Measurements from ENCODE around the gene CLPTM1L.

Gene CLPTM1L

DNA sequence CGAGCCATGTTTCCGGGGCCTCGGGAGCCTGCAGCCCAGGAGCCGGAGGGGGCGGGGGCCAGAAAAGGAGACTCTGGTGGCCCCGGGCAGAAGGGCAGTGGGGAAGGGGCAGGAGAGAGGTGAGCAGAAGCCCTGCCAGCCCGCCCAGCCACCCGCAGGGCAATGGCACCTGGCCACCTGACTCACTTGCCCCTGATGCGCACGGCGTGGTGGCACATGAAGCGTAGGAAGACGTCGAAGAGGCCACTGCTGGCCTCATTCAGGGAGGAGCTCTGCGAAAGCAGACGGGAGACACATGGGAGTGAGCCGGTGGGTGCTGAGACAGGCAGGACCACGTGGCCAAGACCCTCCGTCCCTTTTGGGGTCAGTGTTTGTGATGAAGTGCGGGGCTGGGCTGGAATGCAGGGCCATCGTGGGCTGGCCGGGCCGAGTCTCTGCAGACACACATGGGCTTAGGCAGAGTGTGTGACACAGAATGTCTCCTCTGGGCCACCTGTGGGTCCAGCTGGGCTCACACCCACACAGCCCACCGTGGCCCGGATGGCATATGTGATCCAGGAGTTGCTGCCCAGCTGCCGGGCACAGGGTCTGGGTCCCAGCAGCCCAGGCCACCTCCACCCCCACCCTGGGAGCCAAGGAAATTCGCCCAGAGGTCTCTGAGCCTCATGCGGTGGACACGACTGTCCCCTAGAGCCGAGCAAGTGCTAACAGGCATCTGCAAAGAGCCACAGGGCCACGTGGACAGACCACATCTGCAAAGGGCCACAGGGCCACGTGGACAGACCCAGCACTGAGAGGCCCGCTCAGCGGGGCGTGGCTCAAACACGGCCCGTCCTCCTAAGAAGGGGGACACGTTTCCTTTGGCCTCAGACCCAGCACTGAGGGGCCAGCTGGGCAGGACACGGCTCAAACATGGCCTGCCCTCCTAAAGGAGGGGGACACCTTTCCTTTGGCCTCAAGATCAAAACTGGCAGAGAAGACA is 73.7 kb downstream of the CLPTM1L start:
- no peak for DNase-seq

DNA sequence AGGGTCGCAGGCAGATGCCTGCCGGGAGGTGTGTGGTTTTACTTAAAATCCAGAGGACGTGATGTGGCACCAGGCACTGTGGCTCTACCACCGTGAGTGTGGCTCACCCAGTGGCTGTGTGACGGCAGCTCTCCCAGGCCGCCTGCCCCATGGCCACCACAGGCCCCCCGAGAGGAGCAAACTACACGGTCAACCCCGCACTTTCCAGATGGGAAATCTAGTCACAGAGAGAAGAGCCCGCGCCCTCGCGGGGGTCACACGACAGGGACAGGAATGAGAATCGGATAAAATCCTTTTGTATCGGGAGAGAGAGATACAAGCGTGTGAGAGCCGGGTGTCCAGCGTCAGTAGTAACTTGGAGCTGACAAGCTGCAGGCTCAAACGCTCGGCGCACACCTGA is 74.5 kb downstream of the CLPTM1L start:
- no peak for DNase-seq

DNA sequence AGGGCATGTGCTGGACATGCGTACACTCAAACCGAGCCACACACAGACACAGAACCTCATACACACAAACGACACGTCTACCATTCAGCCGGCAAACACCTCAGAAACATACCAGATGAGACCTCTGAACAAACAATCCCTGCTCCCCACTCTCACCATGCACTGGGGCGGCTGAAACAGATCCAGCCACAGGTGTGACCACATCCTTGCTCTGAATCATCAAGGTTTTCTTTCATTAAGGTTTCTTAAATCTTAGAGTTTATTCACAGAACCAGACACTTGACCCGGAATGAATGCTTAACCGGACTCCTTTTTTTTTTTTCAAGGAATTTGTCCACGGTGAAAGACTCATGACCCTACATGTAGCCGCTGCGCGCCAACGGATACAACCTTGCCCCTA is 76.2 kb downstream of the CLPTM1L start:
- DNase-seq, result no peak

DNA sequence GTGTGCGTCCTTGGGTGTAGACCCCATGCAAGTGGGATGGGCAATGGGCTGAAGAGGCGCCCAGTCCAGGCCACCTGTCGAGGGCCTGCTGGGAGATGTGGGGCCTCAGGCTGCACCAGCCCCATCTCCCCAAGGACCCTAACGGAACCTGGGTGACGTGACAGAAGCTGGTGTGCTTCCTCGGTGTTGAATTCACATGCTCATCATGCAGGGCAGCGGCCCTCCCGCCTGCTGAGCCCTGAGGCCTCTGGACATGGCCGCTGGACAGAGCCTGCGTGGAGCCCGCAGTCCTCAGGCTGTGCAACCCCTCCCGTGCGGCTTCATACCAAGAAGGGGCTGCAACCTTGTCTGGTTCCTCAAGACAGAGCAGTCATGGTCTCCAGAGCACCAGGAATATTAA is 76.8 kb downstream of the CLPTM1L start:
- no peak for DNase-seq
